Measurements from ENCODE around the gene THSD4.

GRCh38 chr15:71192816-71193215 lies 77.5 kb downstream of the THSD4 start:
- TF ChIP-seq CTCF (IDR thresholded peaks at IDR 0.05; ENCODE audit: low read depth, low read length) (no peak), EZH2phosphoT487 (IDR thresholded peaks at IDR 0.05; ENCODE audit: low read depth) (no peak)

All from OCI-LY3 (cell line).